ENCODE results near the gene GPR22. TPM values are rescaled to one million over a fixed set of nuclear protein-coding genes. Genes with fewer than 3 reads are reported as not detected.

Gene GPR22
- not detected in 2 replicates for total RNA-seq (ENCODE audit: low replicate concordance)

- H3K4me3 ChIP-seq (ENCODE audit: low read depth, low read length), result no peak within 1 kb of the TSS
- TF ChIP-seq CTCF (IDR thresholded peaks at IDR 0.05; ENCODE audit: insufficient read depth, low read length), result no peak
- DNase-seq (ENCODE audit: low read depth), result no peak
Measured at GRCh38 chr7:107469929-107470328, at the start of gene GPR22. TSS of gene GPR22 (plus strand) at chr7:107470057. CDS start at chr7:107474061, 4,004 bp downstream.

GRCh38 chr7:107427462-107427861, 42.4 kb upstream of the GPR22 start:
- DNase-seq (ENCODE audit: low read depth), result no peak
- H3K4me3 ChIP-seq (ENCODE audit: low read depth, low read length), result no peak overlapping the region
- no peak for TF ChIP-seq CTCF (IDR thresholded peaks at IDR 0.05; ENCODE audit: insufficient read depth, low read length)

- no peak overlapping the region for H3K4me3 ChIP-seq (ENCODE audit: low read depth, low read length)
- no peak for TF ChIP-seq CTCF (IDR thresholded peaks at IDR 0.05; ENCODE audit: insufficient read depth, low read length)
- DNase-seq (ENCODE audit: low read depth), result no peak
Measured at GRCh38 chr7:107428642-107429041, 41.2 kb upstream of the GPR22 start.

GRCh38 chr7:107430057-107430456, 39.8 kb upstream of the GPR22 start:
- TF ChIP-seq CTCF (IDR thresholded peaks at IDR 0.05; ENCODE audit: insufficient read depth, low read length), result no peak
- no peak overlapping the region for H3K4me3 ChIP-seq (ENCODE audit: low read depth, low read length)
- DNase-seq (ENCODE audit: low read depth), result no peak

- no peak for TF ChIP-seq CTCF (IDR thresholded peaks at IDR 0.05; ENCODE audit: insufficient read depth, low read length)
- no peak for DNase-seq (ENCODE audit: low read depth)
- no peak overlapping the region for H3K4me3 ChIP-seq (ENCODE audit: low read depth, low read length)
Measured at GRCh38 chr7:107432261-107432660, 37.6 kb upstream of the GPR22 start.

GRCh38 chr7:107435749-107436148, 34.1 kb upstream of the GPR22 start:
- DNase-seq (ENCODE audit: low read depth), result no peak
- no peak overlapping the region for H3K4me3 ChIP-seq (ENCODE audit: low read depth, low read length)
- no peak for TF ChIP-seq CTCF (IDR thresholded peaks at IDR 0.05; ENCODE audit: insufficient read depth, low read length)

- TF ChIP-seq CTCF (IDR thresholded peaks at IDR 0.05; ENCODE audit: insufficient read depth, low read length), result no peak
- peak; percentile 17 for DNase-seq (ENCODE audit: low read depth)
- no peak overlapping the region for H3K4me3 ChIP-seq (ENCODE audit: low read depth, low read length)
Measured at GRCh38 chr7:107439025-107439424, 30.8 kb upstream of the GPR22 start.
